Mesendoderm (in vitro differentiated cells): ENCODE results near the gene ARMC3.

ENCODE experiments used
- small RNA-seq: library from polyadenylated mRNA; stranded (forward); fragments of <200 nt; extraction: miRNeasy Mini kit (QIAGEN cat#:217004); gene quantifications from one replicate; pipeline ENCODE3, GENCODE V24; 2013; ENCODE audit not compliant: insufficient read depth

ARMC3 gene

Small RNA genes lying within 50 kb of the gene (small RNA-seq; reads per million reads assigned to genes)
- 69.8 reads per million, percentile 95 among the genes with 10 or more reads in this experiment for gene RNA5SP304
